ENCODE data around the gene HTR2A.

The HTR2A gene

DNA sequence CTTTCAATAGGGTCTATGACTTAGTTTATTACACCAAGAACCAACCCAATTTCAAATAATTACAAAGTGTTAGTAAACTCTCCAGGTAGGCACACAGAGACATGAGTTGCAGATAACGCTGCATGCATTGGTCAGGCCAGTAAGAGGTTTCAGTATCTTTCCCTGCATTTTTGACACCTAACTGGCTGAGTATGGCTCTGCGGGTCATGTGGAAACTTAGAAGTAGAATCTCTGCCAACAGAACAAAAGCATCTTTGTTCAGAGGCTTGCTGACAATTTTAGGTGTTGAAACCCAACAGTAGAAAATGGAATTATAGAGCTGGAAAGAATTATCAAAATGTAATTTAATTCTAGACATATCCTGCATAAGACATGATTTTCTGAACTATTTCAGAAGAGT, 25.3 kb downstream of the HTR2A start:
- DNase-seq (ENCODE audit: low read depth in 4 of 4, low spot score in 1 of 4) = no peak

DNA sequence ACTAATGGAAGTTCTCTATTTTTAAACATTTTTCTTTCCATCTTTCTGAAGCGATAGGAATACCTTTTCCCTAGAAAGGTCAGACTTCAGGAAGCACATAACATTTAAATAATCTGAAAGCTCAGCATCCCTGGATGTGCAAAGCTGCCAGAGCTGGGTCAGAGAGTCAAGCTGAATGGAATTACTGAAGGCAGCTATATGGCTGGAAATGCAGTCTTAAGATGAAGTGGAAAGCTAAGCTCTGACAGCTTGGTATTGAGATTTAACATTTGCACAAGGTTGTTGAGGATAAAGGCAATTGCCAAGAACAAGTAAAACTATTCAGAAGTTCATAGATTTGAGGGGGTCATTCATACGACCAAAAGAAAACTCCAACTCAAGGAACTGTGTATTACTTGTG, 28.8 kb downstream of the HTR2A start:
- no peak for DNase-seq (ENCODE audit: low read depth in 4 of 4, low spot score in 1 of 4)

DNA sequence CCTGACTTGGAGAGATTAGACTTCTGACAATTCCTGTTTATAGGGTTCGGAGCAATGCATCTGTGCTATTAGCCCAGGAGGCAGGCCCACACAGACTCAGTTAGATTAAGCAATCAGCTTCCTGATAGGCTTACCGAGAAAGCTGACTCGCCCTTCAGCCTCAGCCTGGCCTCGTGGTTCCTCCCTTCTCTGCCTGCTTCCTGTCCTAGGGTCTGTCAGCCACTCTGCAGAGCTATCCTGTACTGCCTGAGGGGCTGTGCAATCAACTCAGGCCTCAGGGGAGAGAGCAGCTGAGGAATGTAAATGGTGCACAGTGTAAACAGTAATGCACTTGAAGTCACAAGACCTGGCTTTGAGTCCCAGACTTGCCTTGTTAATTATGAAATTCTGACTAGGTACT, 30.7 kb downstream of the HTR2A start:
- no peak for DNase-seq (ENCODE audit: low read depth in 4 of 4, low spot score in 1 of 4)

DNA sequence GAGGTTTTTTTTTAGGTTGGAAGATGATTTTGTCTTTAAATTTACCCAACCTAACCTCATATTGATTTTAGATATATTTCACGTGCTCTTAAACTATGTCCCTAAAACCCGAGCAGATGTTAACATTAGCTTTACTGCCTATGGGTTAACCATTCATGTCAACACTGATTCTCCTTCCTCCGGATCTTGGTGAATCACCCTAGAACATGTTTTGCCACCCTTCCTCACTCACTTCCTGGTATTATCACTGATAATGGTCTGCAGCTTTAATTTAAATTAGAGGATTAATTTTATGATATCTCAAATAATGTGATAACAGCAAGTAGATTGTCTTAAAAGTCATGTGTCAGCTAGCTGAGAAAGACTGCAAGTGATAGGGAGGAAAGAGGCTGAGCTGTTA, 31.9 kb downstream of the HTR2A start:
- DNase-seq (ENCODE audit: low read depth in 4 of 4, low spot score in 1 of 4) = no peak

DNA sequence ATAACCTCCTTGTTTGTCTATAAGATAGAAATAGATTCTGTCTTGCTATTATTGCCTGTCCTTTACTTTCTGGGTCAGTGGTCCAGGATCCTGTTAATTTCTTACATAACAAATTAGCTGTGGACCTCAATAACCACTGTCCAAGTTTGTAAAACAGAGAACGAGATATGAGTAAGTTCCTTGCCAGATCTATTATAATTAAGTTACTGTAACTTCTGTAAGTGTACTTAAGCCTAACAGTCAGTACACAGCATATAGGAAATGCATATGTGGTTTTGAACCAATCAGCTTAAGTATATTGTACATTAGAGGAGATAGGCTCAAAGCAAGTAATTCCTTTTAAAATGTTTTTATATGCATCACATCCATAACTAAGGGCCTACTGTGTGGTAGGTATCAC, 34.9 kb downstream of the HTR2A start:
- no peak for DNase-seq (ENCODE audit: low read depth in 4 of 4, low spot score in 1 of 4)

DNA sequence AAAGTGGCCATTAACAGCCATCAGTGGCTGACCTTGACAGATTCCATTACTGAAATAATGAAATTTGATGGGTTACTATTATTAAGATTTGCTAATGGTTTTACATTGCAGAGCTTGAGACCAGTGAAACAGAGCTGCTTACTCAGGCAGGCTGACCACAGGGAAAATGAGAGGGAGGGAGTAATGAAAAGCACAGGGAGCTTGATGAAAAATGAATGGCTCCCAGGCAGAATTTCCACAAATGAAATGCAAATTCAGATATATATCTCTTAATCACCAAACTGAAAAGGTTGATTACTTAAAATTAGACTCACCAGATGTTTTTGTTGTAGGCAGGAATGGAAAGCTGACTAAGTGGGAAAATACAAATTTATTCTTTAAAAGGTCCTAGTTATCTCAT, 36.1 kb downstream of the HTR2A start:
- no peak for DNase-seq (ENCODE audit: low read depth in 4 of 4, low spot score in 1 of 4)

DNA sequence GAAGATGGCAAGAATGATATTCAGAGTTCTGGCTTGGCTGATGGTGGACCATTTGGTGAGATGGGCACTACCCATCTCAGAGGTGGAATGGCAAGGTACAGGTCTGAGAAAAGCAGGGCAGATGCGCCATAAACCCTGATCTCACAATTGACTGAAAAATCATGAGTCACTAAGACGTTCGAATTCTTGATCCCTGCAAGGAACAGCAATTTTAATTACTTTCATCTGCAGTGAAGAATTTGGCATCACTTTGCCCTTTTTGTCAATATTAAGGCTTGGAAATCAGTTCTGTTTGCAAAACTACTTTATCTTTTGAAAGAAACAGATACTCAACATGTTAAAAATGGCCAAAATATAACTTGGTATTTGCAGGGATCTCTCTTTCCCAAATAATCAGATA, 38.1 kb downstream of the HTR2A start:
- DNase-seq (ENCODE audit: low read depth in 4 of 4, low spot score in 1 of 4) = no peak

DNA sequence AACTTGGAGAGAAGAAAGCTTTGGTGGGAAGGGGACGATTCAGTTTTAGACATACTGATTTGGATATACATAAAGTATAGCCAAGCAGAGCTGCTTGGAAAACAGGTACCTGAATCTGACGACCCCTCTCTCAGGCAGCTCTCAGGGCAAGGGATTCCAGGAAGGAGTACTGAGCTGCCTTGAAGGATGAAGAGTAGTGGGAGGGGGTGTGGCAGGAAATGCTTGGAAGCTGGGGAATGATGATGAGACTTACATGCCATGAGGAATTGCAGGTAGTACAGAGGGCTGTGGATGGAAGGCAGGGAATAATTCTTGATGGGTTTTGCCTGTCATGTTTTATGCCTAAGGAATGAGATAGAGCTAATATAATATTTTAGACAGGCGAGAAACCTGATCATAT, 38.7 kb downstream of the HTR2A start:
- no peak for DNase-seq (ENCODE audit: low read depth in 4 of 4, low spot score in 1 of 4)

DNA sequence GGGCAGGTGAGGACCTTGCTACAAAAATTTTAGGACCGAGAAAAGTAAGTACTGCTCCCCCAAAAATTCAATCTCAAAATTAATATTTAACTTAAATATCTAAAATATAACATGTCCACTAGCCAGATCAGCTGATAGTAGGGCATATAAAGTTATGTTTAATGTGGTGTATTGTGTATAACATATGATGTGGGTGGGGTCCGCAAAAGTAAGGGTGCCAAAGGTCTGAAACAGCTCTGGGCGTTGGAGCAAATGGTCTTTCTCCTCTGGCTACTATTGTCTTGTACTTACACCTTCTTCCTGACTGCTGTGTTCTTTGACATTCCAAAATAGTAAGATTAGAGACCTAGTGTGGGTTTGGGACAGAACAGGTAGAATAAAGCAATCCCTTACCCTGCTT, 41.2 kb downstream of the HTR2A start:
- no peak for DNase-seq (ENCODE audit: low read depth in 4 of 4, low spot score in 1 of 4)

DNA sequence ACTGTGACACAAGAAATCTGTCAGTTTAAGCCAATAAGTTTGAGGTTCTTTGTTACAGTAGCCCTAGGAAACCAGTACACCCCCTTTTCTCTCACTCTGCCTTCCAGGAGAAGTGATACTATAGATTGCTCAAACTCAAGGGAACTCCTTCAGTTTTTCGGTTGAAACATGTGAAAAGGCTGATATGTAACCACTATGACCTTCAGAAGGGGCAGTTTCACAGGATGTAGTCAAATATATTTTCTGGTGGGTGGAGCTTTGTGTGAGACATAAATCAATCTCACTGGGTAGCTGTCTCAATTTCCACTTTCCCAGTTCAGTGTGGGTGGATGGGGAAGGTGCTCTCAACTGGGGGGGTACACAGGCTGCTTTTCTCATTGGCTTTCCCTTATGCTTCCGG, 41.7 kb downstream of the HTR2A start:
- no peak for DNase-seq (ENCODE audit: low read depth in 4 of 4, low spot score in 1 of 4)

DNA sequence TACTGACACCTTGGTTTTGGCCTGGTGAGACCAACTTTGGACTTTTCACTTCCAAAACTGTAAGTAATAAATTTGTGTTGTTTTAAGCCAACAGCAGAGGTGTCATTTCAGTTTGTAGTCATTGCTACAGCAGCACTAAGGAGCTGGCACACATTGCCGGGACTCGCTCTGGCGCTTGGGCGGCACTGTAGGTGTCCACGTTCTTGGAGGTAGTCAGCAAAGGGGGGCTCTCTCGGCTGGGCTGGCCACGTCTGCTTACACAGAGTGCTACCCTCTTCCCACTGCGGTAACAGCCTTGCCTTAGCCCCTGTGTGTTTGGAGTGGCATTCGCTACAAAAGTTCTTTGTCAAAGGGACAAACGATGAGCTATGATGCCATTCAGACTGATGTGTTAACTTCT, 44.7 kb downstream of the HTR2A start:
- DNase-seq (ENCODE audit: low read depth in 4 of 4, low spot score in 1 of 4) = no peak

DNA sequence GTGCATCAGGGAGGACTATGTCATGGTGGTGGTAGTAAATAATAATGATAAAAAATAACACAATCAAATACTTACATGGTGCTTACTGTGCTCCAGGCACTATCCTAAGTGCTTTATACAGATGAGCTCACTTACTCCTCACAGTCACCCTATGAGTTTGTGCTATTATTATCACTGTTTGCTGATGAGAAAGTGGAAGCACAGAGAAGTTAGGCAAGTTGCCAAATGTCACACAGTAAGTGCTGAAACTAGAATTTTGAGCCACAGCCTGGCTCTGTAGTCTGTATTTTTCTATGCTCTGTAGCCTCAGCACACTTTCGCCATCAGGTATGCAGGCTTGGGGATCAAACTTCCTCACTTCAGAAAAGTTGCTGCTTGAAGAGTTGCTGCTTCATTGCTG, 46.6 kb downstream of the HTR2A start:
- no peak for DNase-seq (ENCODE audit: low read depth in 4 of 4, low spot score in 1 of 4)

DNA sequence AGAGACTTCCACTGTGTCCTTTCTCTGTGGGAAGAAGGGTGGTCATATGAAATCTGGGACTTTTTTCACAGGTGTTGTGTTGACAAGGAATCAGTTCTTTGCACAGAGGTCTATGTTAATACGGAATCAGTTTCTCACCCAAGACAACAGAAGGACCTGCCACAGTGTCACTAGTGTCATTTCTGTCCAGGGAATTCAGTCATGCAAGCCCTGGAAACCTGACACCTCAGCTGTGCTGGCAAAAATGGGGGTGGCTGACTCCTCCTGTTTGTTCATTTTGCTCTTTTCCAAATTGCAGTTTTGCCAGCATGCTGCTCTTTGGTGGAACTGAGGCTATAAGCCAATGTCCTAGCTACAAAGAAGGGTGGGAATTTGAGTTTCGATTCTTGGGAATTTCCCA, 50.1 kb downstream of the HTR2A start:
- DNase-seq (ENCODE audit: low read depth in 4 of 4, low spot score in 1 of 4) = no peak

DNA sequence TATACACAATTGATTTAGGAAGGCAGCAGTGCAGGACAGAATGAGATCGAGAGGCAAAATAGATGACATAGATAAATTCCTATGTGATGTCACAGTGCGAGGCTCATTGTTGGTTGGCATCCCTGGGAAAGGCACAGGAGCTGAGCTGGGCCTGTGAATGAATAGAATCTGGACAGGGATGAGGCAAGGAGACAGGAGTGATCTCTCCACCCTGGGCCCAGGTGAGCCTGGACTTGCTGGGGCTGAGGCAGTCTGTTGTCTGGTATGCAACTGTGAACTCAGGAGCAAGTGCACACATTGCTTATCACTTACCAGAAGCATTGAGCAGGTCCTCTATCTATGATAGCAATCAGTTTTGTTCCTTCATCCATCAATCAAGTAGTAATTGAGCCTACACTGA, 51.7 kb downstream of the HTR2A start:
- no peak for DNase-seq (ENCODE audit: low read depth in 4 of 4, low spot score in 1 of 4)

DNA sequence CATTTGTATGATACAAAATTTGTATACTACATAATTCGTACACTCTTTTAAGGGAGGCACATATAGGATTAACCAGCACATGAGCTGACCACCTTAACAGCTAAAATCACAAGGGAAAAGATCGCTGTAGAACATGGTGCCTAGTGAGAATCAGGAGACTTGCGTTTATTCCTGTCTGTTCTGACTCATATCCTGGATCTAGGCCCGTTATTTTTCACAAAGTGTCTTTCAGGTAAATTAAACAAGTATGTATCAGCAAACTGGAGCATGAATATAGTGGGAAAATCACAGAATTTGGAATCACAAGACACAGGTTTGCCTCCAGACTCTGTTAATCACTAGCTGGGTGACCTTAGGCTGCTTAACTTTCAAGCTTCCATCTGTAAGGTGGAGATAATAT, 52.4 kb downstream of the HTR2A start:
- no peak for DNase-seq (ENCODE audit: low read depth in 4 of 4, low spot score in 1 of 4)

DNA sequence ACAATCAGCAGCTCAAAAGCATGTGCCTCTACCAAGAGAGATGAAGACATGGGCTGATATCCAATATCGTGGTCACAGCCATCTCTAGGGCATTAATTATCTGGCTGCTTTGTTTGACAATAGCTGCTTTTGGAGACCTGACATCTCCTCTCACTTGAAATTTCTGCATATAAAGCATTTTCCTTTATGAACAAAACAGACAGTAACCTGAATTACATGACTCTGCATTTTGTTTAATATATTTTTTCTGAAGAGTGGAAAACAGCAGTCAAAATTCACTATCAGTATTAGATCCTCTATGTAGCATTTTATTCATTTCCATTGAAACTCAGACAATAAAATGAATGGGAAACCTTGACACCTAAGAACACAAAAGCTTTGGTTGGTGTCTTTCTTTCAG, 57.5 kb downstream of the HTR2A start:
- DNase-seq (ENCODE audit: low read depth in 4 of 4, low spot score in 1 of 4) = no peak

DNA sequence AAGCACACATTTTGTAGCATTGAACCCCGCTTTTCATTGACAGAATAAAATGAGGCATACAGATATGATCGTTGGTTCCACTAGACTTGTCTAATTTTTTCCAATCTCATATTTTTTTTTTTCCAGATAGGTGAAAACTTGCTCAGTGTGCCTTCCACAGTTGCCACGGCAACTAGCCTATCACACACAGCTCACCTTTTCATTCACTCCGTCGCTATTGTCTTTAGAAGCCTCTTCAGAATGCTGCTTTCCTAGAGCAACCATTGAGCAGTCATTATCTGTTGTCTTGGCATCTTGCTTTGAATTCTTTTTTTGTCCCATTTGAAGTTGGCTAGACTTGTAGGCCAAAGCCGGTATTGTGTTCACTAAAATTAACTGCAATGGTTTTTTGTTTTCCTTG, 62.2 kb downstream of the HTR2A start:
- DNase-seq (ENCODE audit: low read depth in 4 of 4, low spot score in 1 of 4) = no peak

DNA sequence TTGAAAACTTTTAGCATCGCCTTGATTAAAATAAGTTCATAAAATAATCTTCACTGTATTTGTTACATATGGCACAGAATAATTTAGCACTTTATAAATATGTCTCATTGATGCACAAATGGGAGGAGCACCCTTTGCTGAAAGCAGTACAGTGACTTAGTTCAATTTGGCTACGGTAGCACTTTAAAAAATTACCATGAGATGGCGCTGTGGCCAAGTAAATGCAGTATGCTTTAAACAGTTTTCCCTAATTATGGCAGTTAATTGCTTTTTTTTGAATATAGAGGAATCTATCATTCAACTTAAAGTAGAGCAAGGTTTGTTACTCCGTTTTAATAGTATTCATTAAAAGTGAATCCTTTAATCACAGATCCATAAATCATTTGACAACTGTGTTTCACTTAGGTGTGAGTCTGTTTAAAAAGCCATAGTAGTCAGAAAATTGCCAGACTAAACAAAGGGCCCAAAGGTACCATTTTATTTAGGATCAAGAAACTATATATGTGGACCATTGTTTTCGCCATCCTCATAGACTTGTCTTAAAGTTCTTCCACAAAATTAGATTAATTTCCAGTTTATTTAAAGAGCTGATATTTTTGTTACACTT, 65.2 kb downstream of the HTR2A start:
- DNase-seq (ENCODE audit: low read depth in 4 of 4, low spot score in 1 of 4) = peak in 2 of 4 experiments; percentile 6 to 14

DNA sequence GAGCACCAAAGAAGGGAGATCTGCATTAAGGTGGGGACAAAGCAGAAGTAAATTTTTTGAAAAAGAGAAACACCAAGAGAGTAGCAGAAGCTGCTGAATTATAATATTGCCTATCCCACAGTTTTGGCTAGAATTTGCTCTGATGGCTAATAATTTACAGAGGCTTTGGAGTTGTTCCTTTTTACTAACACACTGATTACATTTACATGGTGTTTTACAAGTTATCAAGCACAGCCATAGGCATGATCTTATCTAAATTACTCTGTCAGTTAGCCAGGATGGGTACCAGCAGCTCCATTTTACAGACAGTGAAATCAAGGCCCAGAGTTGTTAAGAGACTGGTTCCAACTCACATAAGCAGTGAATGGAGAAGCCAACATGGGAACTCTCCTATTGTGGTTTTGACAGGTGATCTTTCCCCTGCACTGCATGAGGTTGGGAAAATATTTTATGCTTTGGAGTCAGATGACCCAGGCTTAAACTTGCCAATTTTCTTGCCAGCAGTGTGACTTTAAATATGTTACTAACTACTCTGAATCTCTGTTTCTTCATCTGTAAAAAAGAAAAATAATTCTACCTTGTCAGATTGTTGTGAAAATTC, 66.3 kb downstream of the HTR2A start:
- no peak for DNase-seq (ENCODE audit: low read depth in 4 of 4, low spot score in 1 of 4)

DNA sequence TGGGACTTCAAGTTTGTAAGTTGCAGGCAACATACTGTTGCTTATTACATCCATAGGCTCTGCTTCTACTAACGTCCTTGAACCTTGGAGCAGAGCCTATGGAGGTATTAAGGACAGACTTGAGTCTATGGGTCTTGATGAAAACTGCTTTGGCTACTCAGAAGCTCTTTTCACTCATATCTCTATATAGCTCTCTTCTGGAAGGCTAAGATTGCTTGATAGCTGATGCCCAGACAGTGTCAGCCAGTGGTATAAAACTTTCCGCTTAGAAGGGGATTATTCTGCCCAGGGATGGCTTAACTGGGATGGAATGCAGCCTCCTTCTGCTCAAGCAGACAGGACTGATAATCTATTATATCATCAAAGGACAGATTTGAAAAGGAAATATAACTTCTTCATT, 74.3 kb downstream of the HTR2A start:
- DNase-seq (ENCODE audit: low read depth in 4 of 4, low spot score in 1 of 4) = no peak

DNA sequence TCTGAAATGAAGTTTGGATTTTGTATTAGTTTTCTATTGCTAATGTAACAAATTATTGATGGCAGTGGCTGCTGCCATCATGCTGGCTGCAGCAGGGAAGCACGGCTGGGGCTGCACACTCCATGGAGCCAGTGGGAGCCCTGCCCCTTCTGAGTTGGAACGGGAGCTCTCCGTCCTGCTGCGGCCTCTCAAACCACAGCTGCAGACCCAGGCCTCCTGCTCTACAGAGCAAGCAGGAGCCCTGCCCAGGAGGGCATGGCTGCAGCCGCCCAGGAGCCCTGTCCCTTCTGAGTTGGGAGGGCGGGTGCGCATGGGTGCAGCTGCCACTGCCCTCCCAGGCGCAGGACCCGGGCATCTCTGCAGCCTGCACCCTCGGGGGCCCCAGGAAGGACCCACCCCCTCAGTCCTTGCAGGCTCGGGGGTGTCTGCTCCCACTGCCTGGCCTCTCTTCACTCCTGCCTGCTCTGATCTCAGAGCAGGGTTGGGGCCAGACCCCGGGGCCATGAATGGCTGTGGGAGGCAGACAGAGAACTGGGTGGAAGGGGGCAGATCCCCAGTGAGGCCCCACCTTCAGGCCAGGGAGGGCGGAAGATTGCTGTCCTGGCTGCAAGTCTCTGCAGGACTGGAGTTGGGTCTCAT, 78.9 kb downstream of the HTR2A start:
- no peak for DNase-seq (ENCODE audit: low read depth in 4 of 4, low spot score in 1 of 4)

DNA sequence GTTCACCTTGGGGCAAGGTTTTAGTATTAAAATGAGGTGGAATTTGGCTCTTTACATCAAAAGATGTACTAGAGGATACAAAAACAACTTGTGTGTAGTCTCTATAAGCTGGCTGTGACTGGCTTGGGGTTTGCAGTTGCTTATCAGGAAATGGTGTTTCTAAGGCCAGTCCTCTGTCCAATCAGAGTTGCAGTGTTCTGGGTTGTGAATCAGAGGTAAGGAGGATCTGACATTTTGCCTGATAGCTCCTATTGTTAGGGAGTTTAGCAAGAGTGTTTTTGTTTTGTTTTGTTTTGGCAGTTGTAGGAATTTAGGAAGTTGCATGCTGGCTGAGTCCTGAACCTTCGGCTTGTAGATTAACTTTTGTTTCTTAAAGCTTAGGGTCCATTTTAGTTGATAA, 79.8 kb downstream of the HTR2A start:
- DNase-seq (ENCODE audit: low read depth in 4 of 4, low spot score in 1 of 4) = no peak

DNA sequence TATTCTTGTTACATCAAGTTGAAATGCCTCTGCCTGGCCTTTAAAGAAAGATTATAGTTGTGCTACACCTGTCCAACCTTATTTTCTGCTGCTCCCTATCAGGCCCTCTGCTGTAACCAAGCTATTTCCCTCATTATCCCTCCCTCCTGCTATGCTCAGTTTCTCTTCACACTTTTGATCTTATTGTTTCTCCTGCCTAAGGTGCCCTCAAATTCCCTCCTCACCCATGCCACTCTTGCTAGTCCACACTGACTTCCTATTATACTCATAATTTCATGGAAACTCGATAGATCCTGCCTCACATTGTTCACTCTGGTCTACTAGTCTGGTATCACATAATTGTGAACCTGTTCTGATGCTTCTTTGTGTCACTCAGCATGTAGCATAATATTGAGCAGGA, 80.5 kb downstream of the HTR2A start:
- DNase-seq (ENCODE audit: low read depth in 4 of 4, low spot score in 1 of 4) = no peak
